Right lobe of liver (tissue), 6 donors: Measurements from ENCODE around the gene TLE1. TPM values are rescaled to one million over a fixed set of nuclear protein-coding genes. Genes with fewer than 3 reads are reported as not detected.

ENCODE experiments used
- ATAC-seq, 4 donors: fragments of 200-7000 bp; cut with Tn5 transposase; one replicate each; pipeline ENCODE4 v1.9.1; 2020; ENCODE audit warnings: mild to moderate bottlenecking in 4 of 4, moderate library complexity in 4 of 4
- DNase-seq, 3 donors: peaks; one replicate each; pipeline ENCODE4 v3.0.0-alpha.2; 2020
- H3K27ac ChIP-seq, 3 donors: fragments of 200-600 bp; one replicate each; pipeline ENCODE4 v1.8.0; 2022
- H3K27me3 ChIP-seq, 2 donors: fragments of 200-600 bp; one replicate each; pipeline ENCODE4 v1.8.0; 2022
- H3K36me3 ChIP-seq, 4 donors: fragments of 200-600 bp; sonication (generic) in 1 of 4; one replicate each; pipeline versions ENCODE4 v1.5.1 to v1.8.0; 2017 to 2022; ENCODE audit warnings: control low read depth in 1 of 4
- H3K4me1 ChIP-seq, 4 donors: fragments of 200-600 bp; sonication (generic) in 1 of 4; one replicate each; pipeline versions ENCODE4 v1.5.1 to v1.8.0; 2017 to 2022; ENCODE audit warnings: control low read depth in 1 of 4
- H3K4me3 ChIP-seq, 3 donors: fragments of 200-600 bp; one replicate each; pipeline ENCODE4 v1.8.0; 2022
- H3K9me3 ChIP-seq, 4 donors: fragments of 200-600 bp; sonication (generic) in 1 of 4; one replicate each; pipeline versions ENCODE4 v1.5.1 to v1.8.0; 2017 to 2022; ENCODE audit warnings: control low read depth in 1 of 4
- CTCF ChIP-seq, 4 donors: fragments of 200-600 bp in 3 of 4; fragments of 450-650 bp in 1 of 4; IDR thresholded peaks; one replicate each; pipeline versions ENCODE4 v1.5.1 to v1.8.0; 2016 to 2022; ENCODE audit warnings: antibody characterized with exemption in 4 of 4, mild to moderate bottlenecking in 2 of 4
- POLR2A ChIP-seq: fragments of 450-650 bp; IDR thresholded peaks from one replicate; pipeline ENCODE4 v1.6.1; 2017; ENCODE audit warnings: antibody characterized with exemption, mild to moderate bottlenecking
- WGBS: methylation state at CpG from one replicate; pipeline ENCODE4 v1.1.6; 2018; ENCODE audit warnings: low coverage, low lambda C conversion rate; ENCODE audit not compliant: insufficient coverage; ENCODE audit errors: missing lambda C conversion rate; 5-methylcytosine and 5-hydroxymethylcytosine counted together
- intact Hi-C, 2 donors: fragments of 100-400 bp; cut with DNase I; formaldehyde crosslinking; loops; one replicate each; pipeline versions ENCODE4 v1.11.2 to v1.14.1; 2022
- total RNA-seq, 6 experiments: library from RNA; depleted of rRNA in 2 of 6; stranded (reverse); fragments of >200 nt in 2 of 6; fragmentation: NEBNext Ultra II Directional in 3 of 6; extraction: Animal tissue kit (Norgen Biotek cat#: 25700) in 3 of 6; gene quantifications; one replicate each; pipeline versions ENCODE4 v1.1.0 to v1.2.4, GENCODE V29; 2016 to 2023
- donor health status: DM: no; HTN: yes; CAD: no.
- donor health status: DM: no; HTN: no; CAD: no.
- donor health status: DM: no; HTN: no; CAD: no.
- donor health status: DM: no; HTN: yes; CAD: no.
- donor health status: DM: no; HTN: yes; CAD: no.

TLE1 gene
- total RNA-seq, 6 experiments from 2014 or later: 31.9 to 62.9 (median 58.0) TPM

- Histone ChIP-seq H3K36me3 (peaks cover 0 to 41% (median 9%) of the 10 kb centered on the region in 4 donors), H3K4me1 (peaks cover 0 to 46% (median 16%) of the 10 kb centered on the region in 4 donors), H3K27ac (peak overlapping the region; percentile 48 to 90 (median 80)), H3K27me3 (no peaks in the 10 kb centered on the region), H3K9me3 (no peaks in the 10 kb centered on the region), H3K4me3 (no peak overlapping the region)
- 40% methylated on average over 15 of the region's 15 CpGs for WGBS
- intact Hi-C loops: loop anchor here in 1 of 2 donors (10.0 kb wide), 1 partner anchor 54 kb away; no protein-coding TSS in a partner anchor
- TF ChIP-seq POLR2A: peak; percentile 34
- TF ChIP-seq CTCF (IDR thresholded peaks at IDR 0.05): peak in 1 of 4 donors; percentile 16
- DNase-seq (peak; percentile 81 to 93 (median 89)), ATAC-seq (peak; percentile 79 to 92 (median 86))
Observed at GRCh38 chr9:81588148-81588871, 101.0 kb downstream of the TLE1 start.

GRCh38 chr9:81586786-81587185, 102.6 kb downstream of the TLE1 start:
- no peaks in the 10 kb centered on the region for H3K27me3 ChIP-seq
- no peak for DNase-seq

GRCh38 chr9:81585191-81585763, 104.1 kb downstream of the TLE1 start:
- no peak overlapping the region for H3K4me3 ChIP-seq
- no peaks in the 10 kb centered on the region for H3K9me3 ChIP-seq
- DNase-seq: no peak
- 82% methylated on average over 11 of the region's 11 CpGs for WGBS
- peaks cover 0 to 30% (median 13%) of the 10 kb centered on the region in 4 donors for H3K4me1 ChIP-seq
- H3K27me3 ChIP-seq: no peaks in the 10 kb centered on the region
- TF ChIP-seq CTCF (IDR thresholded peaks at IDR 0.05): no peak
- no peak for ATAC-seq
- H3K27ac ChIP-seq: no peak overlapping the region
- intact Hi-C loops: loop anchor here in 1 of 2 donors (10.0 kb wide), 1 partner anchor 50 kb away; no protein-coding TSS in a partner anchor
- peaks cover 0 to 32% (median 9%) of the 10 kb centered on the region in 4 donors for H3K36me3 ChIP-seq

More at GRCh38 chr9:81586786-81587185, 102.6 kb downstream of the TLE1 start:
- TF ChIP-seq POLR2A: no peak
- no peak for TF ChIP-seq CTCF (IDR thresholded peaks at IDR 0.05)
- H3K36me3 ChIP-seq: peaks cover 0 to 41% (median 9%) of the 10 kb centered on the region in 4 donors
- H3K4me3 ChIP-seq: no peak overlapping the region
- intact Hi-C loops: loop anchor here in 1 of 2 donors (10.0 kb wide), 1 partner anchor 52 kb away; no protein-coding TSS in a partner anchor
- peaks cover 0 to 37% (median 16%) of the 10 kb centered on the region in 4 donors for H3K4me1 ChIP-seq
- ATAC-seq: no peak
- 75% methylated on average over 1 of the region's 1 CpG for WGBS
- no peaks in the 10 kb centered on the region for H3K9me3 ChIP-seq
- no peak overlapping the region for H3K27ac ChIP-seq

GRCh38 chr9:81584099-81584498, 105.2 kb downstream of the TLE1 start:
- no peaks in the 10 kb centered on the region for H3K27me3 ChIP-seq
- DNase-seq (no peak), ATAC-seq (no peak)
- intact Hi-C loops: loop anchor here in 1 of 2 donors (10.0 kb wide), 1 partner anchor 49 kb away; no protein-coding TSS in a partner anchor
- peaks cover 0 to 18% (median 7%) of the 10 kb centered on the region in 4 donors for H3K4me1 ChIP-seq
- no peaks in the 10 kb centered on the region for H3K9me3 ChIP-seq
- H3K27ac ChIP-seq: no peak overlapping the region
- H3K36me3 ChIP-seq: peaks cover 0 to 32% (median 6%) of the 10 kb centered on the region in 4 donors
- 87% methylated on average over 7 of the region's 8 CpGs for WGBS
- no peak overlapping the region for H3K4me3 ChIP-seq
- TF ChIP-seq CTCF (IDR thresholded peaks at IDR 0.05): no peak
- TF ChIP-seq POLR2A: no peak
